ENCODE data around the gene MGAT5B.

MGAT5B gene

DNA sequence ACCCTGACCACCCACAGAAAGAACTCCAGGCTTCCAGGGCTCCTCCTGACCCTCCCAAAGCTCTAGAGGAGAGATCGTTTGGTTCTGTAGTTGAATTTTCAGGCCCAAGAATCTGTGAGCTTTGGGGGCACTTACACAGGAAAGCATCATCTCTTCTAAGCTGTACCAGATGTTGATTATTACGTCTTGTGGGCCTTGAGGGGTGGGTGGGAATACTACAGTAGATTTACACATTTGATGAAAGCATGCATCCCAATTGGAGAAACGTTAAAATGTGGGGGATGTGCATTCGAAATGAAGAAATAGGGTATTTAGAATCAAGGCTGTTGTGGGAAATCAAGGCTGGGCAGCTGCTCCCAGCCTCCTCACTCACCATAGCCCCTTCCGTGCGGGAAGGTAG is 61.9 kb downstream of the MGAT5B start:
- DNase-seq: no peak

DNA sequence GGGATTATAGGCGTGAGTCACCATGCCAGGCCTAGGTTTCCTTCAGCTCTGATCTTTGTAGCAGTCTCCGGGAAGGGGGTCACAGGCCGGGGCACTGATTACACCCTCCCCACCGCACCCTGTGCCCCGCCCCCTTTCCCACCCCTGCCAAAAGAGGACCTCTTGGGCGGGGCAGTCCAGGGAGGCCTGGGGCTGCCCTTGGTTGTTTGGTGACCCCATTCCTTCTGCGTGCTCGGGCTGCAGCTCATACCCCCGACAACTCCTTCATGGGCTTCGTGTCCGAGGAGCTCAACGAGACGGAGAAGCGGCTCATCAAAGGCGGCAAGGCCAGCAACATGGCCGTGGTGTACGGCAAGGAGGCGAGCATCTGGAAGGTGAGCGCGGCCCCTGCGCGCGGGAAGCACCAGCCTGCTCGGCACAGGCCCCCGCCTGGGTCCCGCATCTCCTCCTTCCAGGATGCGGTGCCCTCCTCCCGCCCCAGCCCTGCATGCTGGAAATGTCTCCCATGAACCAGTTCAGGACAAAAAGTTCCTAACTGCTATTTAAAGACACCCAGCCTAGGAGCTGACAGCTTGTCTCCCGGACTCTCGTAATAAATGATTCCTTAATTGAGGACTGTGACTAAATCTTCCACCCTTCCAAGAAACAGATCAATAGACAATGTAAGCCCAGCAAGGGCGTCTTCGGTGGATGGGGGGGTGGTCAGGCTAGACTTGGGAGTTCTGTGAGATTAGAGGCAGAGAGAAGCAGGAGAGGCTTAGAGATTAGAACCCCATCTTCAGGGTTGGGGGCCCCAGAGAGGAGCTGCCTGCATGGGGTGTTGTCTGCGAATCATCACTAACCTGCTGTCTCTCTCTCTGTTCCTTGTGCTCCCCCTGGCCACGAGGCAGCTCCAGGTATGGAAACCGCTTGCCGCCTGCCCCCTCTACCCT is 64.5 kb downstream of the MGAT5B start:
- no peak for DNase-seq

- DNase-seq: no peak
These were observed 66.5 kb downstream of the MGAT5B start for GRCh38 chr17:76934561-76935320.

DNA sequence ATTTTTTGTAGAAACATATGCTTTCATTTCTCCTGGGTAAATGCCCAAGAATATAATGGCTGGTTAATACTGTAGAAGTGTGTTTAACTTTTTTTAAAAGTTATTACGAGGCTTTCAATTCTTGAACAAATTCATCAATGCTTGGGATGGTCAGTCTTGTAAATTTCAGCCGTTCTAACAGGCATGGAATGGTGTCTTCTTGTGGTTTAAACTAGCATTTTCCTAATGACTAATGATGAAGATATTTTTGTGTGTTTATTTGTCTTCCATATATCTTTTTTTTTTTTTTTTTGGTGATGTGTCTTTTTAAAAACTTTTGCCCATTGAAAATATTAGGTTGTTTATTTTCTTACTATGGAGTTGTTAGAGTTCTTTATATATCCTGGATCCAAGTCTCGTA is 67.1 kb downstream of the MGAT5B start:
- no peak for DNase-seq

DNA sequence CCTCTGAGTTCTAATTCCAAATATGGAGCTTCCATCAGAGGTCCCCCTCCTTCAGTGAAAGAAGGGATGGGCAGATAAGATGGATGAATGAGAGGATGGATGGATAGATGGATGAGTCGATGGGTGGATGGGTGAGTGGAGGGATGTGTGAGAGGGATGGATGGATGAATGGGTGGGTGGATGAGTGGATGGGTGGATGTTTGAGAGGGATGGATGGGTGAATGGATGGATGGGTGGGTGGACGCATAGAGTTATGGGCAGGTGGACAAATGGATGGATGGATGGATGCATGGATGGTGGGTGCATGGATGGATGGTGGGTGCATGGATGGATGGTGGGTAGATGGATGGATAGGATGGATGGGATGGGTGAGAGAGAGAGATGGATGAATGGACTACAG is 69.0 kb downstream of the MGAT5B start:
- DNase-seq: no peak

GRCh38 chr17:76938009-76938408 is 69.8 kb downstream of the MGAT5B start:
- DNase-seq: no peak

DNA sequence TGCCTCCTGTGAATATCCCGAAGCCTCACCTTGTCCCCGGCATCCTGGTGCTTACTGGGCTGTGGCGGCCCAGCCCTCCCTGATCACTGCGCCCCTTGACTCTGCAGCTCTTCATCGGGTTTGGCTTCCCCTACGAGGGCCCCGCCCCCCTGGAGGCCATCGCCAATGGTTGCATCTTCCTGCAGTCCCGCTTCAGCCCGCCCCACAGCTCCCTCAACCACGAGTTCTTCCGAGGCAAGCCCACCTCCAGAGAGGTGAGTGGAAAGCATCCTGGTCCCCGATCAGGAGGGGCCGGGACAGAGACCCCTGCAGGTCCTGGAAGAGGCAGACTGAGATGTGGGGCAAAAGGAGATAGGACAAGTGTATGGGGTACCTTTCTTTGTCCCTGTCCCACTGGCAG is 72.1 kb downstream of the MGAT5B start:
- no peak for DNase-seq

DNA sequence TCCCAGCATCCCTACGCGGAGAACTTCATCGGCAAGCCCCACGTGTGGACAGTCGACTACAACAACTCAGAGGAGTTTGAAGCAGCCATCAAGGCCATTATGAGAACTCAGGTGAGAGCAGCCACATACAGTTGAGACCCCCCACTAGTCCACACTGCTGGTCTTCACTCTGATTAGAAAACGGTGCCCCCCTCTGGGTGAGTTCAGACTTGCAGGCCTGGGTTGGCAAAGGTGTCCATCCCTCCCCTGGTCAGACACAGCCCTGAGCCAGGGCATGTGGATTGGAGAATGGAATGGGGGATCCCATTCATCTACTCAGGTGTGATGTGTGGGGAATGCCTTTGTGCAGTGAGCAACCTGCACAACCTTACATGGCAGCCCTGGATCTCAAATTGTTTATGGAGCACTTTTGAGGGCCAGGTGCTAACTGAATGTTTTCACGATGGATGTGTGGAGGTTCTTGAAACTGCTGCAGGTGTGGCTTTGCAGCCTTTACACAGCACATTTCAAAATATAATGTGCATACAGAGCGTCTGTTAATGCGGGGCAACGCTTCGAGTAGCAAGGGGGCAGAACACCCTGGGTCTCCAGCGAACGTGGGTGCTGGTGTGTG is 72.6 kb downstream of the MGAT5B start:
- DNase-seq: no peak

- no peak for DNase-seq
These were observed 75.0 kb downstream of the MGAT5B start for GRCh38 chr17:76943202-76943601.

- peak; percentile 82 for DNase-seq
These were observed 75.6 kb downstream of the MGAT5B start for GRCh38 chr17:76943781-76944213.

GRCh38 chr17:76944477-76944876 is 76.3 kb downstream of the MGAT5B start:
- no peak for DNase-seq

- no peak for DNase-seq
These were observed 78.0 kb downstream of the MGAT5B start for GRCh38 chr17:76946111-76946771.

- DNase-seq: no peak
These were observed 78.5 kb downstream of the MGAT5B start for GRCh38 chr17:76946772-76947135.

- DNase-seq: no peak
These were observed 79.1 kb downstream of the MGAT5B start for GRCh38 chr17:76947309-76947708.

- no peak for DNase-seq
These were observed 79.6 kb downstream of the MGAT5B start for GRCh38 chr17:76947771-76948170.

DNA sequence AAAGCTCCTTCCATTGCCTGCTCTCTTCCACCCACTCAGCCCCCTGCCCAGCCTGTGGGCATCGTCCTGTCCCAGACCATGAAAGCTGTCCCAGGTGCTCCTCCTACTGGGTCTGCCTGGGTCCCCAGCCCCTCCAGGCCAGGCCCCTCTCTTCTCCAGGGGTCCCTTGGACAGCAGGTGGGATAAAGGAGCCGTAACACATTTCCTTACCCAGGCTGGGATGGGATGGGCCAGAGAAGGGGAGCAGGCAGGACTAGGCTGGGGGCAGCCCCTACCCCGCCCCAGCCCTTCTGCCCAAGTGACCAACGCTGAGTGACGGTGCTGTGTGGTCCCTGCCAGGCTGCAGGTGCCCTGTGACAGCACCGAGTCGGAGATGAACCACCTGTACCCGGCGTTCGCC is 80.1 kb downstream of the MGAT5B start:
- DNase-seq: no peak

- DNase-seq: no peak
These were observed 80.6 kb downstream of the MGAT5B start for GRCh38 chr17:76948726-76949342.

- no peak for DNase-seq
These were observed 81.9 kb downstream of the MGAT5B start for GRCh38 chr17:76949913-76950695.

GRCh38 chr17:76951375-76951905 is 83.2 kb downstream of the MGAT5B start:
- DNase-seq: no peak

- DNase-seq: no peak
These were observed 84.2 kb downstream of the MGAT5B start for GRCh38 chr17:76952402-76952801.

GRCh38 chr17:76953066-76953465 is 84.9 kb downstream of the MGAT5B start:
- no peak for DNase-seq

GRCh38 chr17:76953946-76954345 is 85.7 kb downstream of the MGAT5B start:
- no peak for DNase-seq
